H1 (cell line): ENCODE results near the gene AP1M2. TPM values are rescaled to one million over a fixed set of nuclear protein-coding genes. Genes with fewer than 3 reads are reported as not detected.

Experiments used
- ASH2L ChIP-seq: fragments of 200-600, 300-600 bp; sonication (generic); IDR thresholded peaks from one replicate; pipeline ENCODE4 v1.7.1; 2017; ENCODE audit warnings: low read length
- ATF3 ChIP-seq: IDR thresholded peaks from 2 replicates; pipeline ENCODE4 v1.6.1; 2011; ENCODE audit warnings: low read depth, mild to moderate bottlenecking, low read length; ENCODE audit not compliant: insufficient read depth
- BCL11A ChIP-seq, 2 experiments: IDR thresholded peaks; one replicate each; pipeline ENCODE4 v1.6.1; 2011; ENCODE audit warnings: low read depth in 2 of 2, low read length in 2 of 2, mild to moderate bottlenecking in 2 of 2
- CBX8 ChIP-seq: fragments of 300-800, 300-1000 bp; sonication (generic); IDR thresholded peaks from 2 replicates; pipeline ENCODE4 v1.7.1; 2016; ENCODE audit warnings: low read depth, low read length, borderline replicate concordance
- CHD1 ChIP-seq: IDR thresholded peaks from 2 replicates; pipeline ENCODE4 v1.6.1; 2012; ENCODE audit warnings: low read depth, low read length, improper control_type of control experiment
- CHD2 ChIP-seq: IDR thresholded peaks from 2 replicates; pipeline ENCODE4 v1.6.1; 2012; ENCODE audit warnings: low read length, improper control_type of control experiment
- CREB1 ChIP-seq: IDR thresholded peaks from 2 replicates; pipeline ENCODE4 v1.6.1; 2012; ENCODE audit warnings: inconsistent platforms
- E2F6 ChIP-seq: IDR thresholded peaks from 2 replicates; pipeline ENCODE4 v1.6.1; 2012; ENCODE audit warnings: inconsistent platforms
- HDAC6 ChIP-seq: IDR thresholded peaks from one replicate; pipeline ENCODE4 v1.7.1; 2012; ENCODE audit warnings: low read depth, mild to moderate bottlenecking, inconsistent platforms, low read length, moderate library complexity
- KDM1A ChIP-seq: fragments of 200-600, 300-600 bp; sonication (generic); IDR thresholded peaks from 2 replicates; pipeline ENCODE4 v1.7.1; 2016; ENCODE audit warnings: mild to moderate bottlenecking, low read length, borderline replicate concordance
- KDM5A ChIP-seq: fragments of 200-600 bp; IDR thresholded peaks from 2 replicates; pipeline ENCODE4 v1.7.1; 2012; ENCODE audit warnings: mild to moderate bottlenecking, low read length, inconsistent platforms, mixed read lengths
- MAX ChIP-seq: IDR thresholded peaks from 2 replicates; pipeline ENCODE4 v1.6.1; 2012; ENCODE audit warnings: inconsistent platforms
- POLR2A ChIP-seq, 2 experiments: IDR thresholded peaks; 1 replicate in 1 of 2; 2 replicates in 1 of 2; pipeline ENCODE4 v1.6.1; 2011; ENCODE audit warnings: low read depth in 2 of 2, low read length in 2 of 2, mild to moderate bottlenecking in 2 of 2; ENCODE audit errors: control extremely low read depth in 1 of 2
- POU5F1 ChIP-seq: IDR thresholded peaks from 2 replicates; pipeline ENCODE4 v1.6.1; 2011; ENCODE audit warnings: low read depth, mild to moderate bottlenecking, low read length, moderate library complexity
- RBBP5 ChIP-seq: IDR thresholded peaks from 2 replicates; pipeline ENCODE4 v1.7.1; 2012; ENCODE audit warnings: low read depth, mild to moderate bottlenecking, inconsistent platforms, low read length, moderate library complexity, borderline replicate concordance
- RXRA ChIP-seq: IDR thresholded peaks from 2 replicates; pipeline ENCODE4 v1.6.1; 2011; ENCODE audit warnings: low read depth, mild to moderate bottlenecking, low read length, moderate library complexity; ENCODE audit not compliant: insufficient read depth
- SIN3A ChIP-seq, 2 experiments: IDR thresholded peaks in 1 of 2; conservative IDR thresholded peaks in 1 of 2; 2 replicates each; pipeline ENCODE4 v1.6.1; 2011 to 2012; ENCODE audit warnings: low read length in 2 of 2, improper control_type of control experiment in 1 of 2, low read depth in 1 of 2, mild to moderate bottlenecking in 1 of 2
- SIRT6 ChIP-seq: IDR thresholded peaks from one replicate; pipeline ENCODE4 v1.7.1; 2012; ENCODE audit warnings: low read length, inconsistent platforms
- SUZ12 ChIP-seq: fragments of 200-600 bp; sonication (generic); IDR thresholded peaks from 2 replicates; pipeline ENCODE4 v1.6.1; 2012; ENCODE audit warnings: mild to moderate bottlenecking, inconsistent platforms, low read length, moderate library complexity, mixed read lengths
- TAF7 ChIP-seq: optimal IDR thresholded peaks from 2 replicates; pipeline ENCODE3; 2011; ENCODE audit warnings: low read depth, mild to moderate bottlenecking, inconsistent platforms, low read length, moderate library complexity, borderline replicate concordance
- polyA plus RNA-seq, 7 experiments: library from polyadenylated mRNA; depleted of rRNA in 3 of 7; stranded (reverse) in 5 of 7; unstranded in 2 of 7; fragments of >200 nt in 5 of 7; fragments of 200-250 nt in 2 of 7; gene quantifications; 1 replicate in 5 of 7; 2 replicates in 1 of 7; 4 replicates in 1 of 7; pipeline versions ENCODE4 v1.2.1 to v1.2.3, GENCODE V29; 2011 to 2013; ENCODE audit warnings: missing spikeins in 2 of 7, mixed read lengths in 2 of 7
- total RNA-seq: library from RNA; stranded (reverse); fragmentation: NEBNext Ultra II Directional; extraction: Animal tissue kit (Norgen Biotek cat#: 25700); gene quantifications from 2 replicates; pipeline ENCODE4 v1.2.1, GENCODE V29; 2021

The AP1M2 gene
- total and polyA plus RNA-seq, 2 of the 8 experiments (the other 6 are each of a cell fraction or from before 2014, with no cell fraction given) = 140 to 161 TPM

- TF ChIP-seq CBX8 (no peak), SIN3A (conservative IDR thresholded peaks at IDR 0.05 in 1 of 2, IDR thresholded peaks at IDR 0.05 in 1 of 2; ENCODE audit: low read depth in 1 of 2, low read length in 2 of 2) (no peak), CHD1 (no peak), POU5F1 (no peak), ASH2L (no peak), E2F6 (no peak), SUZ12 (no peak), RXRA (no peak), HDAC6 (no peak), SIRT6 (no peak), MAX (no peak), BCL11A (IDR thresholded peaks at IDR 0.05; ENCODE audit: low read depth in 2 of 2, low read length in 2 of 2) (no peak), ATF3 (peak; percentile 48; the same call in 1 of the 2 replicates), RBBP5 (no peak), TAF7 (no peak), POLR2A (IDR thresholded peaks at IDR 0.05; ENCODE audit: control extremely low read depth in 1 of 2, low read depth in 2 of 2, low read length in 2 of 2) (peak; percentile 16 to 46; a peak in 1 of 3 replicates), KDM1A (no peak), KDM5A (no peak), CHD2 (peak; percentile 63), CREB1 (no peak)
Observed at GRCh38 chr19:10552510-10553053, 34.5 kb downstream of the AP1M2 start (continued).
